Measurements from ENCODE around the gene RIMS3.
A peak's percentile ranks its signal among the peaks of the same experiment; 100 is the strongest.

Gene RIMS3

DNA sequence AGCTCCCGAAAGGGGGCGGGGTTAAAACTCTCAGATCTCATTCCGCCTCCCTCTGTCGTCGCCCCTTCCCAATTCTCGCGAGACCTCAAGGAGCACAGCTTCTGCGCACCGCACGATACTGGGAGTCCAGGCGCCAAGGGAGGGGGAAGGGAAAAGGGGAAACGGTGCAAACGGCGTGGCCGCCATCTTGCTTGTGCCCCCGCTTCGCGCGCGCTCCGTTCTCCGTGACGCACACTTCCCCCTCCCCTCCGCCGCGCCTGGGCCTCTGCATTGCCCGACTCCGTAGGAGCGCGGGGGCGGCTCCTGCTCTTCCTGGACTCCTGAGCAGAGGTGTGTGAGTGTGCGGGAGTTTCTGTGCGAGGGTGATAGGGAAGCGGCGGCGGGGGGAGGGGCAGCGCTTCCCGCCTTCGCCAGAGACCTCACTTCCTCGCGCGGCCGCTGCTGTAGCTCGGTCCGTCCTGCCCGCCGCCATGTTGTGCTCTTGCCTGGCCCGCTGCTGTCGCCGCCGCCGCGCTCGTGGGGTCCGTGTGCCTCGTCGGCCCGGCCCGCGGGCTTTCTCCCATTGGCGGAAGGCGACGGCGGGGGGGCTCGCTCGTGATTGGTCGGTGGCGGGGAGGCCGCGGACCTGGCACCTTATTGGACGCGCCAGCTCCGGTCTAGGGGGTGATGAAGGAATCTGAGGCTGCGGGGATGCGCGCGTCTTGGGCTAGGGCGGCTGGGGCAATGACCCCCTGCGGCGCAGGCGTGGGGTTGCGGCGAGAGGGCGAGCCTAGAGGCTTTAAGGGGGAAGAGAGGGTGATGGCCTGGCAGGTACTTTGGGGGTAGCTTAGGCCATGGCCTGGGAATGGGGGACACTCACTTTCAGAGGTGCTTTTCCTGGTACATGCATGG is 26.3 kb upstream of the RIMS3 start, which contains the start of gene NFYC:
NFYC (plus strand) TSS at position 167 of the 891 bp plus-strand sequence. CDS start 47,140 bp downstream, outside the sequence.
- peak; percentile 99 for DNase-seq

DNA sequence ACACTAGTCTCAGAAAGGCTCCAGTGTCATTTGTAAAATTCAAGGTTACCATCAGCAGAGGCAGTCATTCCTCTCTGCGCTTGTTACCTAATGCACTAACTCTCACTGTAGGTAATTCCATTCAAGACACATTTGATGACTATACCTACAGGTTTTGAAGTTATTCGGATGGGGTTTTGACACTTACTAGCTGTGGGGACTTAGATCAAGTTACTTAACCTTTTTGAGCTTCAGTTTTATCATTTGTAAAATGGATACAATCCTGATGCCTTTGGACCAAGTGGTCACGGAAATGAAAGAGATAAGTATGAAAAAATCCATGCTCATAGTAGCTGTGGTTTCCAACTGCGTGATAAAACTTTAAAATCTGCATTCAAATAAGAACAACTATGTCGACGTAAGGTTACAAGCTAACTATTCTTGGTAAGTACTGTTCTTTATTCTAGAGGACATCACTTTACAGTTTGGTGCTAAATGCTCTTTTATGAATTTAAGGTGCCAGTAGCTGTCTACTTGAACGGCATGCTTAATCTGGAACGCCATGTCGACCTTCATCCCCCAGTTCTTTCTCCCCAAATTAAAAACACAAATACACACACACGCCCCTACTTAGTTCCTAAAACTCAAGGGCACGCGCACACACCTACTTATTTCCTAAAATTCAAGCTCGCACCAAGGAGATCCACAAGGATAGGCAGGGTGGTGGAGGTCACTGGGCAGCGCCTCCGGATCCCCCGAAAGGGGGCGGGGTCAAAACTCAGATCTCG is 25.5 kb upstream of the RIMS3 start:
- DNase-seq: no peak

DNA sequence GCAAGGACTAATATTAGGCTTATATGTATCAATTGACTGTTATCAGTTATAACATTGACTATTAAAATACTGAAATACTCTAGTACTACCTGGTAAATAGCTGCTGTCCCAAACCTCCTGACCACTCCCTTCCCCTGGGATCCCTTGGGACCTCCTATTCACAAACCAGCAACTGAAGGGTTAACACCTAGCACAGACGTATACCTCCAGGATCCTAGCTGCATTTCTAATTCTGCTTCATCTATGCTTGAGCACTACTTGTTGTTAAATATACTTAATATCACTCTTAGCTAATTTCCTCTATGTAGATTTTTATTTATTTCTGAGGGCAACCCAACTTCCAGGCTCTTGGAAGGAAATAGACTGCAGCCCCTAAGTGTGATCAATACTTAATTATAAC is 24.3 kb upstream of the RIMS3 start:
- DNase-seq: no peak

DNA sequence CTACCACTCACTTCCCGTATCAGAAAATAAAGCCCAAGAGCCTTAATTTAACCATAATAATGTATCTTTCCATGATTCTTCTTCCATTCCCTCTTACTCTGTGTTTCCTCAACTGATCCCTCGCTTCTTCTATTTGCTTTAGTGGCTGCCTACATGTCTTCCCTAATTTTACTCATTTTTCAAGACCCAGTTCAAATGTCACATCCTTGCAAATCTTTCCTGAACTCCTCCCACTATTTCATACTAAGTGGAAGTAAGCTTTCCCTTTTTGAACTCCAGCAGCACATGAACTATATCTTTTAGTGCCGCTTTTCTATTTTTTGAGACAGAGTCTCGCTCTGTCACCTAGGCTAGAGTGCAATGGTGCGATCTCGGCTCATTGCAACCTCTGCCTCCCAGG is 22.2 kb upstream of the RIMS3 start:
- DNase-seq: no peak

DNA sequence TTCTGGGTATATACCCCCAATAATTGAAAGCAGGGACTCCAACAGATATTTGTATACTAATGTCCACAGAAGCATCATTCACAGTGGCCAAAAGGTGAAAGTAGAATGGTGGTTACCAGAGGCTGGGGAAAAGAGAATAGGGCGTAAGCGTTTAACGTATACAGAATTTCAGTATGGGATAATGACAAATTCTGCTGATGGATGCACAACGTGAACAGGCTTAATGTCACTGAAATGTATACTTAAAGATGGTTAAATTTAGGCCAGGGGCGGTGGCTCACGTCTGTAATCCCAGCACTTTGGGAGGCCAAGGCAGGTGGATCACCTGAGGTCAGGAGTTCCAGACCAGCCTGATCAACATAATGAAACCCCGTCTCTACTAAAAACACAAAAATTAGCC is 21.6 kb upstream of the RIMS3 start:
- DNase-seq: no peak

DNA sequence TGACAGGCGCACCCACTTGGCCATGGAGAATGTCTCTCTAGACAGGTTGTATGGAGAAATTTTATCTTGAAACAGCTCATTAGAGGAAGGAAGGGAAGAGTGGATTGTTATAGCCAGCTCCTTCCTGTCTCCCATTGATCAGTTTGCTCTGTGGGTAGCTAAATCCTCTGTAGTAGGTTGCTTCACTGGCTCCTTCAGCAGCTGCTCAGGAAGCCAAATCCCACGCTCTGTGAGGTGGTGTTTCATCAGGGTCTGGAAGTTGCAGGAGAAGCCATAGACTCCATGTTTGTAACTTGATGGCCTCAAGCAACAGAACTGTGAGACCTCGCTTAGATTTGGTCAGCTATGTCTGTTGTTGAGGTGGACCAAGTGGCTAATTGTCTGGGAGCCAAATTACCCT is 19.2 kb upstream of the RIMS3 start:
- no peak for DNase-seq

DNA sequence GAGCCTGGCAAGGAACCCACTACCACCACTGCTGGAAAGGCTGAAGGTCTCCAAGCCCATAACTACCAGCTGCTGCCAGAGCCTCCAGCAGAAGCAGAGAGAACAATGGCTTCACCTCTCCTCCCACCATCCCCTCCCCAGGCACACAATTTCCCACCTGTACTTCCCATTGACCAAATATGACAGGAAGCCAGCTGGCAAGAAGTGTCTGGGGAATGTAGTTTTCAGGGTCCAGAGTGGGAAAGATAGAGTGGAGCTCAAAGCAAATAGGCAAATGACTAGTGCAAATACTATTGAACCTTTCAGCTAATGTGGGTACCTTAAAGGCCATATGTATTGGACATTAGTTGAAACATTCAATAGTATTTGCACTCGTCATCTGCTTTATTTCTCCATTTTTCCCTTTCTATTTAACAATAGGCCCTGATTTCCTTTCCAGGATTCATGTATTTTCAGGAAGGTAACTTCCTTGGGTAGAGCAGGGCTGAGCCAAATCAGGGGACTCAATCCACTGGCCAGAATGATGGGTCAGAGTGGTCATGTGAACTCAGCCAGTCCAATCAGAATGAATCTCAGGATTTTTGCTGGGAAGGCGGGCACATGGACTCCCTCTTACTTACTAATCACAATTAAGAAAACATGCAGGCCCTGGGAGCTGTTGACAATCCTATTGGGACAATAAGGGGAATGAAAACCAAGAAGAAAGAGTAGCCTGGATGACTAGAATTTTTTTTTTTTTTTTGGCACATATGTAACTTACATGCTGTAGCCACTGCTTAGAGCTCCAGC is 13.9 kb upstream of the RIMS3 start:
- no peak for DNase-seq

DNA sequence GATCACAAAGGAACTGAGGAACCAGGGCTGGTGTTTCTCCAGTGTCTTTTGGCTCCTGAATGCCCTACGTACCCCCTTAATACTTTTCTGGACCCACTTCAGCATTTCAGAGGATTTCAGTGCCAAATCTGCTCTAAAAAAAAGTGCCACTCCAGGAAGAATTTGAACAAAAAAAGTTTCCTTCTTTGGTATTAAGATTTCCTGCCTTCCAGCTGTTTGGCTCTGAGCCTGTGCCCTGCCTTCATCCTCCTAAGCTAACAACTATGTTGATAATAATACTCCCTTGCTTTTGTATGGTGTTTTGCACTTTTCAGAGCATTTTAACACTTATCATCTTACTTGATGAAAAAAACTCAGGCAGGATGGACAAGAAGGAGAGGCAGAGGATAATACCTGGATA is 11.0 kb upstream of the RIMS3 start:
- no peak for DNase-seq

DNA sequence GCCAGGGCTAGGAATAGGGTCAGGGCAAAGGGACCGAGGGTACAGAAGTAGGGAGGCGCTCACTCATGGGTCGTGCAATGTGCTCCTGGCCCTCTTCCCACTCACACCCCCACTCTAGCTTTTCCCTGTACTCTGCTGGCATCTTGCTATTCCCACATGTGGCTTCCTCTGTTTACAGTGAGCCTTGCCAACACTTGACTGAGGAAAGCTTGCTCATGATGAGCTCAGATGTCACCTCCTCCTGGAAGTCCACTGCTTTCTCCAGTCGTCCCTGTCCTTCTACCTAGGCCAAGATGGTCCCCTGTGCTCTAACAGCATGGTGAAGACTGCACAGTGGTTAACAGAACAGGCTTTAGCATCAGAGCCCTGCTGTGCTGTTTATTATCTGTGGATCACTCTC is 8.0 kb upstream of the RIMS3 start:
- no peak for DNase-seq

DNA sequence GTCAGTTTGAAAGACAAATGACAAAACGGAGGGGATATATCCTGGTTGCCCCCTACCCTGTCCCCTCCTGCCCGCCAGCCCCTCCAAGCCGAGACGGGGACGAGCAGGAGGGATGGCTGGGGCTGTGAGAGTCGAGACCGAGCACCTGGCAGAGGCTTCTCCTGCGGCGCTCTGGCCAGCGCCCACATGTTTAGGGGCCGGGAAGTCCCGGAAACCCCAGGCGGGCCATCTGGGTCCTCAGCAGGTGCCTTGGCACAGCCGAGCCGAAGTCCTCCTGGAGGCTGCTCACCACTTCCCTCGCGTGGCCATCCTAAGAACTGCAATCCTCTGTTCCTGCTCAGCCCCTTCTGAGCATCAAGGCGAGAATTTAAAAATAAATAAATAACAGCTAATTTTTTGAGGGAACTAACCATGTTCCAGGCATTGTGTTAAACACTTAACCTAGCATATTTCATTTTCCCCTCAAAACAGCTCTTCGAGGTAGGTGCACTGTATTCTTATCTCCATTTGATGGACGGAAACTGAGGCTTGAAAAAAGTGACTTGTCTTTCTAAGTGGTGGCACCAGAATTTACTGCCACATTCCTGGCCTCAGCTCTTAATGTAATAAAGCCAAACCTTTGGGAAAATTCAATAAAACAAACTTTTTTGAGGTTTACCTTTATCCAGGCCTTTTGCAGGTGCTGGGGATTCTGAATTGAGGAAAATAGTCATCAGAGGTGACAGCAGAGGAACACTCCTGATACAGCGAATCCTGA is 3.5 kb upstream of the RIMS3 start:
- DNase-seq: peak; percentile 63

DNA sequence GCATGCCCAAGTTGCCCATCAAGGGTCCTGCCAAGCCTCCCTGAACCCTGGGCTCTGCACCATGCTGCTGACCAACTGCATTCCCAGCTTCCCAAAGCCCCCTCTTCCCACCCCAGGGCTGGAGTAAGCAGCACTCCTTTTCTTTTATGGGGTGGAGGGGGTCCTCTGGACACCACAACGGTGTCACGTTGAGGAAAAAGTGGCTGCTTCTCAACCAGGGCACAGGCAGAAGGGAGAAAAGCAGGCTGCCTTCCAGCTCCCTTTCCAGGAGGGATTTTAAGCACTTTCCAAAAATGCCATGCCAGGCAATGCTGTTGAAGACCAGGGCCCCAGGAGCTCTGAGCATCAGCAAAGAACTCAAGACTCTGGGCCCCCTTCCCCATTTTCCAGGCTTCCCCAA is 691 bp downstream of the RIMS3 start:
- no peak for DNase-seq

DNA sequence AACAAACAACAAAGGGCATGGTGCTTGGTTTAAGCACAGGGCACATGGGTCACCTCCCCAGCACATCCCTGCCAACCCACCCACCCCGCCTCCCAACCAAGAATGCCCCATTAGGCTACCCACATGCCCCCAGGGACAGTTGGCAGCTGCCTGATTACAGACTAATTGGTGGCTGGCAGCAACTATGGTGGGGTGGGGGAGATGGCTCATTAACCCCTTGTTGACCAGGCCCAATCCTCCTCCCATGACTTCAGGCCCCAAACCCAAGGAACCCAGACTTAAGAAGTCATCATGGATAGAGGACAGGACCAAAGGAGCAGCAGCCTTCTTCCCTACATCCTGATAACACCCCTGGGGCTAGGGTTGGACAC is 1.3 kb downstream of the RIMS3 start:
- DNase-seq: no peak

DNA sequence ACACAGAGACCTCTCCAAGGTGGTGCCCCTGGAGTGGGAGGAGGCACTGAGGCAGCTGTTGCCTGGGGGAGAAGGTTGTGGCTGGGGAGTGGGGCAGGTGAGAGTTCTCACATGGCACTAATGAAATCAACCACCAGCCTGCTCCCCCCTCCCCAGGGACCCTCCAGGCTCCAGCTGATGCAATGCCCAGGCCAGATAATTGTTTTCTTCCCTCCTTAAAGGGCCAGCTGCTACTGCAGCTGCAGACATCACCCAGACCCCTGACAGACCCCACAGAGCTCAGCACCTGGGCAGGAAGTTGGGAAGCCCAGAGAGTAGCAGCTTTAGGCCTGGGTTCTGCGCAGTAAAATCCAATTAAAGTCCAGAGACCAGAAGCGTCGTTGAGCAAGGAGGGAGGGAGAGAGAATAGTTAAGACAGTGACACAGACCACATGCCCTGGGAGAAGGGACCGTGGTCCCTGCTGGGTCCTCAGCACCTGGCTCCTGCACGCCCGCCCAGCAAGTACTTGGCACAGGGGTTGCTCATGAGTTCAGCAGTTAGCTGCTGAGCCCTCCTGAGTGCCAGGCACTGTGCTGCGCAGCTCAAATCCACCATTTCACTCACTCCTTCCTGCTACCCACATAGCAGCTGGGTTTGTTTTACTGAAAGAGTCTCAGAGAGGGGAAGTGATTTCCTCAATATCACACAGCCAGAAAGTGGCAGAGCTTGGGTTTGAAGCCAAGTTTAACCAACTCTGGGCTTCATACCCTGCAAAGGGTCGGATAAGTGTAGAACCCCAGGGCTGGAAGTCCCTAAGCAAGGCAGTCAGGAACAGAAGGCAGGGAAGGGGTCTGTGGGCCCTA is 1.9 kb downstream of the RIMS3 start:
- DNase-seq: peak; percentile 23

DNA sequence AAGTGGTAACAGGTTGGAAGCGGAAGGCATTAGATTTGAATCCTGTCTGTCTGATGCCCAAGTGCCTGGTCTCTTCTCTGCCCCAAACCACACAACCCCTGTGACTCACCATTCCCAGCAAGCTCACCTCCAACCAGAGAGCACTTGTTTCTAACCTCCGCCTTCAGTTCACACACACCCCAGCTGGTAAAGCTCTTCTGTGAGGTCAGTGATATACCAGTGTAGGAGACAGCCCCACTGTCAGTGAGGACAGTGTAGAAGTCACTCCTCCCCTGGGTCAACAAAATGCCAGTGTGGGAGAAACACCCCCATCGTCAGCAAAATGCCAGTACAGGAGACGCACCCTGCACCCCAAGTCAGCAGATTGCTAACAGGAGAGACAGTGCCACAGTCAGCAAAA is 2.6 kb downstream of the RIMS3 start:
- DNase-seq: peak; percentile 25

DNA sequence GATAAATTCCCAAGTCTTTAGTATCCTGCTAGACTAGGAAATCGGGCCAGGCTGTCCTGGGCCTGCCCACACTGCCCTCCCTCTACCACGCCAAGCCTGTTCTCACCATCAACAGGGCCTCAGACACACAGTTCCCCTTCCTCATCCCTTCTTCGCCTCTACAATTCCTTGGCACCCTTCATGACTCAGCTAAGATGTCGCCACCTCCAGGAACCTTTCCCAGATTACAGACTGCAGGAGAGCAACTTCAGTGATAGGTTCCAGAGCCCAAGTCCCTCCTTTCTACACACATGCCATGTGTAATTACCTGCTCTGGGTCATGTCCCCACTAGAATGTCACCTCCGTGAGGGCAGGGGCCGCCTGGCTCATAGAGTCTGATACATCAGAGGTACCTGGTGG is 3.3 kb downstream of the RIMS3 start:
- no peak for DNase-seq

DNA sequence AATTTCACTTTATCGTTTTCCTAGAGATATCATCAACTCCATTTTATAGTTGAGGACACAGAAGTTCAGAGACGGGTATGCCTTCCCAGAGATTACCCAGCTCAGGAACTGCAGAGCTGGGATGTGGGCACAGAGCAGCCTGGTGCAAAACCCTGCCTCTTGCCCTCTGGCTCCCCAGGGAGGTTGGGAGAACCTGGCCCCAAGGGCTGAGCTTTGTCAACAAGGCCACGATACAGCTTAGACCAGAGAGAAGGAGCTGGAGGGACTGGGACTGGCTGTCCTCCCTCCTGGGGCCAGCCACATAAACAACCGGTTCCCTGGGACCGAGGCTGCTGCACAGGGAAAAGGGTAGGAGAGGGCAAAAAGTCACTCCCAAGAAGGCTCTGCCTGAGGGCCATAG is 3.8 kb downstream of the RIMS3 start:
- DNase-seq: no peak

DNA sequence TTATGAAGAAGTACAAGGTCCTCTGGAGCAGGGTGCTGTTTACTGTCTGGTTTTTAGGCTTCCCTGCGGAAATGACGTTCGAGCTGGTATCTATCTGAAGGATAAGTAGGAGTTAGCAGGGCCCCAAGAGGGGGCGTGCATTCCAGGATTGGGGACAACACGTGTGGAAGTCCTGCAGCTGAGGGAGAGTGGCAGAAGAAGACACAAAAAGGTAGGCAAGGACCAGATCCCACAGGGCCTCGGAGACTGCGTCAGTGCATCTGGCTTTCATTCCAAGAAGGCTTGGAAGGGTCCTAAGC is 5.9 kb downstream of the RIMS3 start:
- no peak for DNase-seq

DNA sequence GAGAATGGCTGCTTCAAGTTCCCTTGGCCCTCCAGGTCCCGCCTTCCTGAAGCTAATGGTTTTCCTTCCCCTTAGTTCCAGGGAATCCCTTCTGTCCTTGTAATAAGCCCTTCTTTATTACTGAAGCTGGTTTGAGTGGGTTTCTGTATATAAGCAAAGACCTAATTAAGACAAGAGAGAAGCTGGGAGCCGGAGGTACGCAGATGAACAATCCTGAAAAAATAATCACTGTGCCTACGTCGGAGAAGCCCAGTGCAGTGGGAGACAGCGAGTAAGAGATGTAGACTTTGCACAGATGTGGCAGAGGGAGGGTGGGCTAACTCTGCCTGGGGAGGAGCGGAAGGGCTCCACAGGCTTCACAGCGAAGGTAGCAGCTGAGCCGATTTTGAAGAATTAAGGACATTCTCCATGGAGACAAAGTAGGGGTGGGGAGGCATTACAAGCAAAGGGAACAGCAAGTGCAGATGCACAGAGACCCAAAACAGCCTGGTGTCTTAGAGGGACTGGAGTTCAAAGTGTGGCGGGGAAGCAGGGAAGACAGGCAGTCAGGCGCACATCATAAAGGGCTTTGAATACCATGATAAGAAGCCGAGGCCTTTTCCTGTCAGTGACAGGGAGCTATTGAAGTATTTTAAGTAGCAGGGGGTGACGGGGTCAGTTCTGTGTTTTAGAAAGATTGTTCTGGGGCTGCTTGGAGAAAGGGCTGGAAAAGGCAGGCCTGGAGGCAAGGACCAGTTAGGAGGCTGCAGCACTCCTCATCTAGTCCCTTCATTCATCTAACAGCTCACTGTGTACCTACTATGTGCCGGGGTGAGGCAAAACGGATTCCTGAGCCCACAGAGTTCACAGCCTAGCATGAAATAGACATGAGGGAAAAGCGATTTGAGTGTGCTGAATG is 6.5 kb downstream of the RIMS3 start:
- DNase-seq: no peak

DNA sequence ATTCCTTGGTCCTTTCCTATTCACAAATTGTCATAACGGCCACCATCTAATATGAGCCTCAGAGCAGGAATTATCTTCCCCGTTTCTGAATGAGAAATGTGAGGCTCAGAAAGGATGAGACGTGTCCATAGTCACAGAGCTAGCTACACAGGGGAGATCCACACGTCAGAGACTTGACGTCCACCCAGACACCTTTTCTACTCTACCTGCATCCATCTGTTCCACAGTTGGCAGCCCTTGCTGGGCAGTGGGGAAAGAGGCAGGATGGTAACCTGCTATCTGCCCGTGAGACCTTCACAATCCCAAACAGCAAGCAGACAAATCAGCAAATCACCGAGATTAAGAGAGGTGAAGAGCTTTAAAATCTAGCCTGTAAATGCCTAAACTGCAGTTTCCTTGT is 8.4 kb downstream of the RIMS3 start:
- no peak for DNase-seq

DNA sequence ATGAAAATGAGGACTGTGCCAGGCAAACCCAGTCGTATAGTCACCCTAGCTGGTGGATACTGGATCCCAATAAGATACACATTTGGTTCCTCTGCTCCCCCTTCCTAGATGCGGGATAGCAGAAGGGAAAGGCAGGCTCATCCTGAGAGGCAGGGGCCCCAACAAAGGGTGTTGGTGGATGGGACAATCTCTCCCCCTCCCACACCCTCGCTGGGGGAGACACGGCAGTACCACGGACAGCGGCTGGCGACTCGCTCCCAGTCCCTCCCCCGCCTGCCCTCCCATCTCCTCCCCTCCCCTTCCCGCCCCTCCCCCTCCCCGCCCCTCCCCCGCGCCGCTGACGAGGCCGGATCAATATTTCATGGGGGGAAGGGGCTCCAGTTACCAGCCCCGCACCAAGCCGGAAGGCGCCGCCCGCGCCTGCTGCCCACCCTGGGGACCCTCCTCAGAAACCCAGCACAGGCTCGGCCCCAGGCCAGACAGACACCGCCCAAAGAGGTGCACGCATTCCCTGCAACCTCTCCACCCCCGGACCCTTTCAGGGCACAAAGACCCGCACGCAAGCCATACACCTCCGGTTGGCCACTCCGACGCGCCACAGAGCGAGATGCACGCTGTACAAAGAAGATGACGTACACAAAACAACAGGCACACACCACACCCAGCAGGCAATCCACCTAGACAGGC is 11.5 kb downstream of the RIMS3 start:
- no peak for DNase-seq
